ENCODE measurements around the gene PACRG. TPM values are rescaled to one million over a fixed set of nuclear protein-coding genes. Genes with fewer than 3 reads are reported as not detected.

Gene PACRG
- total and polyA plus RNA-seq, 2 of the 4 experiments (the other 2 are of a cell fraction) = not detected

- ChIA-PET POLR2A (ENCODE audit: unreplicated experiment) (no interaction called here), CTCF (no interaction called here)
- DNase-seq (no peak), ATAC-seq (ENCODE audit: low read depth) (no peak)
- H3K79me1 ChIP-seq (ENCODE audit: low read depth in 1 of 2, low read length in 2 of 2) = no peaks in the 10 kb centered on the region
- TF ChIP-seq MAZ (IDR thresholded peaks at IDR 0.05; ENCODE audit: borderline replicate concordance, low read depth, low read length) (no peak), CEBPB (IDR thresholded peaks at IDR 0.05; ENCODE audit: low read depth, low read length) (no peak), NFE2L2 (IDR thresholded peaks at IDR 0.05; ENCODE audit: low read depth, low read length) (no peak), RCOR1 (IDR thresholded peaks at IDR 0.05; ENCODE audit: insufficient replicate concordance, low read length) (no peak), CHD1 (IDR thresholded peaks at IDR 0.05; ENCODE audit: low read depth, low read length) (no peak), MAFK (IDR thresholded peaks at IDR 0.05; ENCODE audit: low read depth, low read length) (no peak), RAD21 (IDR thresholded peaks at IDR 0.05; ENCODE audit: low read length) (no peak), SMC3 (IDR thresholded peaks at IDR 0.05; ENCODE audit: low read depth, low read length) (no peak)
- TF ChIP-seq, protein P1, sequence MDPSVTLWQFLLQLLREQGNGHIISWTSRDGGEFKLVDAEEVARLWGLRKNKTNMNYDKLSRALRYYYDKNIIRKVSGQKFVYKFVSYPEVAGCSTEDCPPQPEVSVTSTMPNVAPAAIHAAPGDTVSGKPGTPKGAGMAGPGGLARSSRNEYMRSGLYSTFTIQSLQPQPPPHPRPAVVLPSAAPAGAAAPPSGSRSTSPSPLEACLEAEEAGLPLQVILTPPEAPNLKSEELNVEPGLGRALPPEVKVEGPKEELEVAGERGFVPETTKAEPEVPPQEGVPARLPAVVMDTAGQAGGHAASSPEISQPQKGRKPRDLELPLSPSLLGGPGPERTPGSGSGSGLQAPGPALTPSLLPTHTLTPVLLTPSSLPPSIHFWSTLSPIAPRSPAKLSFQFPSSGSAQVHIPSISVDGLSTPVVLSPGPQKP (IDR thresholded peaks at IDR 0.05; ENCODE audit: borderline replicate concordance, low read depth, low read length) = no peak
- H3K27me3 ChIP-seq (ENCODE audit: control insufficient read depth, insufficient read depth, low read length) = no peaks in the 10 kb centered on the region
- H3K4me3 ChIP-seq (ENCODE audit: insufficient read depth, low read depth, low read length) = no peak overlapping the region
- no peaks in the 10 kb centered on the region for H3K36me3 ChIP-seq (ENCODE audit: control insufficient read depth, insufficient read depth, low read length)
- H3K56ac ChIP-seq (ENCODE audit: extremely low read depth, insufficient read depth, low read length) = no peak overlapping the region
- no peak overlapping the region for H4K8ac ChIP-seq (ENCODE audit: low read depth in 2 of 2, low read length in 2 of 2)
- no peak overlapping the region for H3K27ac ChIP-seq (ENCODE audit: insufficient read depth, low read length)
- no peak overlapping the region for H3K4me2 ChIP-seq (ENCODE audit: low read depth, low read length)
- H3K9me1 ChIP-seq (ENCODE audit: insufficient read depth, low read length) = no peaks in the 10 kb centered on the region
- peaks cover 13% of the 10 kb centered on the region for H3K9me3 ChIP-seq (ENCODE audit: control insufficient read depth, insufficient read depth, low read length)
- H4K91ac ChIP-seq (ENCODE audit: insufficient read depth, low read depth, low read length) = no peak overlapping the region
- WGBS, 2 experiments (ENCODE audit: extremely low coverage in 2 of 2, insufficient read length in 1 of 2) = 50% methylated on average over 2 of the region's 5 CpGs; no CpG with 5 or more reads in 1 of the 2 experiments
- no peak overlapping the region for H2AK9ac ChIP-seq (replicated peaks; ENCODE audit: low read depth, low read length, poor library complexity)
- in situ Hi-C loops (cut with MboI; ENCODE audit: low sequenced_read_pairs) = no loop called here
- dilution Hi-C loops (cut with HindIII; ENCODE audit: low sequenced_read_pairs, unreplicated experiment) = no loop called here
- H2AFZ ChIP-seq (replicated peaks; ENCODE audit: low read length, poor library complexity) = no peak overlapping the region
- H2BK5ac ChIP-seq (ENCODE audit: low read depth, low read length, poor library complexity, severe bottlenecking) = no peak overlapping the region
- BruUV-seq (replicated peaks) = no TSS peak
- H3K4me1 ChIP-seq (ENCODE audit: control insufficient read depth, insufficient read depth, low read length) = no peaks in the 10 kb centered on the region
- H3K9ac ChIP-seq (ENCODE audit: low read depth, low read length) = no peak overlapping the region
- no peak overlapping the region for H2BK120ac ChIP-seq (ENCODE audit: low read depth, low read length)
- H3K4ac ChIP-seq (ENCODE audit: low read depth, low read length) = no peak overlapping the region
- H4K20me1 ChIP-seq (ENCODE audit: insufficient read depth, low read length) = no peaks in the 10 kb centered on the region
- H2BK15ac ChIP-seq (ENCODE audit: low read depth, low read length) = no peak overlapping the region
- H2BK20ac ChIP-seq (ENCODE audit: low read depth, low read length) = no peak overlapping the region
- no peak overlapping the region for H3K14ac ChIP-seq (replicated peaks; ENCODE audit: low read depth, low read length)
- H2AK5ac ChIP-seq (ENCODE audit: low read depth, low read length) = no peak overlapping the region
- no peak overlapping the region for H4K5ac ChIP-seq (ENCODE audit: low read depth, low read length)
- intact Hi-C loops (cut with micrococcal nuclease) = no loop called here
- H3K18ac ChIP-seq (ENCODE audit: low read depth, low read length) = no peak overlapping the region
- no peak overlapping the region for H3K23ac ChIP-seq (ENCODE audit: low read depth, low read length)
Observed at GRCh38 chr6:163021054-163021453, 293.3 kb downstream of the PACRG start.
